Parathyroid adenoma (tissue), 2 donors: ENCODE results near the gene SLC5A2.

Experiments used
- H2AFZ ChIP-seq: fragments of 300-600 bp; sonication (generic); one replicate; pipeline ENCODE4 v1.7.0; 2017; ENCODE audit warnings: antibody characterized with exemption, mild to moderate bottlenecking
- H3K27ac ChIP-seq: fragments of 300-600 bp; sonication (generic); one replicate; pipeline ENCODE4 v1.7.0; 2017
- H3K27me3 ChIP-seq: fragments of 300-600 bp; sonication (generic); one replicate; pipeline ENCODE4 v1.7.0; 2017; ENCODE audit warnings: low read length; ENCODE audit not compliant: control insufficient read depth, insufficient read depth
- H3K36me3 ChIP-seq: fragments of 300-600 bp; sonication (generic); one replicate; pipeline ENCODE4 v1.7.0; 2017; ENCODE audit warnings: low read length; ENCODE audit not compliant: control insufficient read depth, insufficient read depth
- H3K4me1 ChIP-seq: fragments of 300-600 bp; sonication (generic); one replicate; pipeline ENCODE4 v1.7.0; 2017; ENCODE audit warnings: control low read depth
- H3K4me2 ChIP-seq: fragments of 300-600 bp; sonication (generic); one replicate; pipeline ENCODE4 v1.7.0; 2017; ENCODE audit warnings: low read length
- H3K4me3 ChIP-seq: fragments of 300-600 bp; sonication (generic); one replicate; pipeline ENCODE4 v1.7.0; 2017; ENCODE audit warnings: low read depth, low read length
- H3K79me2 ChIP-seq: fragments of 300-600 bp; sonication (generic); one replicate; pipeline ENCODE4 v1.7.0; 2017; ENCODE audit warnings: control low read depth
- H3K9ac ChIP-seq: fragments of 300-600 bp; sonication (generic); one replicate; pipeline ENCODE4 v1.7.0; 2017; ENCODE audit warnings: mild to moderate bottlenecking
- H3K9me3 ChIP-seq: fragments of 300-600 bp; sonication (generic); one replicate; pipeline ENCODE4 v1.7.0; 2017; ENCODE audit warnings: low read length; ENCODE audit not compliant: control insufficient read depth
- TF ChIP-seq, protein P1 (sequence below): fragments of 300-600 bp; sonication (generic); IDR thresholded peaks from one replicate; pipeline ENCODE4 v1.7.0; 2017; ENCODE audit warnings: antibody characterized with exemption, mild to moderate bottlenecking
- donor health status: primary hyperparathyroidism.

Gene SLC5A2

DNA sequence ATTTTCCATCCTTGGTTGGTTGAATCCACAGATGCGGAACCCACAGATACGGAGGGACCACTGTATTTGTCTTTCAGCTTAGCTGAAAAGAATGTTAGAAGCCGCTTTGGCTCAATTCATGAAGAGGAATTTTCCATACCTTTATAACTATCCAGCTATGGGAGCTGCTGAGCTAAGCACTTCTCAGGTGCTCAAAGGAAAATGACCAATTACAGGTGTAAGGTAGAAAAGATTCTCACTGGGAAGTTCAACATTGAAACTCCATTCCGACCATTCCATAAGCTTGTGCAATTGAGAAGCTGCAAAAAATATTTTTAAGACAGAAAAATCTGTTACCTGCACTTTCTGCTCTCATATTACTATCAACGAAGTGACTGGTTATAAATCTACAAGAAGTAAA lies 47.5 kb downstream of the SLC5A2 start:
- TF ChIP-seq, protein P1, sequence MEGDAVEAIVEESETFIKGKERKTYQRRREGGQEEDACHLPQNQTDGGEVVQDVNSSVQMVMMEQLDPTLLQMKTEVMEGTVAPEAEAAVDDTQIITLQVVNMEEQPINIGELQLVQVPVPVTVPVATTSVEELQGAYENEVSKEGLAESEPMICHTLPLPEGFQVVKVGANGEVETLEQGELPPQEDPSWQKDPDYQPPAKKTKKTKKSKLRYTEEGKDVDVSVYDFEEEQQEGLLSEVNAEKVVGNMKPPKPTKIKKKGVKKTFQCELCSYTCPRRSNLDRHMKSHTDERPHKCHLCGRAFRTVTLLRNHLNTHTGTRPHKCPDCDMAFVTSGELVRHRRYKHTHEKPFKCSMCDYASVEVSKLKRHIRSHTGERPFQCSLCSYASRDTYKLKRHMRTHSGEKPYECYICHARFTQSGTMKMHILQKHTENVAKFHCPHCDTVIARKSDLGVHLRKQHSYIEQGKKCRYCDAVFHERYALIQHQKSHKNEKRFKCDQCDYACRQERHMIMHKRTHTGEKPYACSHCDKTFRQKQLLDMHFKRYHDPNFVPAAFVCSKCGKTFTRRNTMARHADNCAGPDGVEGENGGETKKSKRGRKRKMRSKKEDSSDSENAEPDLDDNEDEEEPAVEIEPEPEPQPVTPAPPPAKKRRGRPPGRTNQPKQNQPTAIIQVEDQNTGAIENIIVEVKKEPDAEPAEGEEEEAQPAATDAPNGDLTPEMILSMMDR, result no peak
- no peaks in the 10 kb centered on the region for H3K79me2 ChIP-seq
- H3K9ac ChIP-seq, result no peak overlapping the region
- H3K9me3 ChIP-seq, result no peaks in the 10 kb centered on the region
- no peak overlapping the region for H3K27ac ChIP-seq
- H2AFZ ChIP-seq, result no peak overlapping the region
- no peak overlapping the region for H3K4me3 ChIP-seq
- no peaks in the 10 kb centered on the region for H3K4me1 ChIP-seq
- H3K4me2 ChIP-seq, result no peak overlapping the region
- H3K27me3 ChIP-seq, result no peaks in the 10 kb centered on the region
- H3K36me3 ChIP-seq, result no peaks in the 10 kb centered on the region

DNA sequence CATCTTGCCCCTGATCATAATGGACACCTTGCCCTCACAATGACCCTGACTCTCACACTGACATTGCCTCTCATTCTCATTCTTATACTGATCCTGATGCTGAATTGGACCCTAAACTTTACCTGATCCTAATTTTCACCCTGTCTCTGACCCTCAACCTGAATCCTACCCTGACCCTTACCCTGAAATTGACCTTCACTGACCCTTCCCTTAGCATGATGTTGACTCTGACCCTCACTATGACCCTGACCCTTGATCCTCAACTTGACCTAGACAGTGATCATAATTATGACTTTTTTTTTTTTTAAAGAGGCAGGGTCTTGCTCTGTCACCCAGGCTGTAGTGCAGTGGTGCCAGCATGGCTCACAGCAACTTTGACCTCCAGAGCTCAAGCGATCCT lies 48.2 kb downstream of the SLC5A2 start:
- Histone ChIP-seq H2AFZ (no peak overlapping the region), H3K27me3 (no peaks in the 10 kb centered on the region), H3K9me3 (no peaks in the 10 kb centered on the region), H3K4me2 (no peak overlapping the region), H3K36me3 (no peaks in the 10 kb centered on the region), H3K4me3 (no peak overlapping the region), H3K79me2 (no peaks in the 10 kb centered on the region), H3K4me1 (no peaks in the 10 kb centered on the region), H3K9ac (no peak overlapping the region), H3K27ac (no peak overlapping the region)
- TF ChIP-seq, protein P1, result no peak

DNA sequence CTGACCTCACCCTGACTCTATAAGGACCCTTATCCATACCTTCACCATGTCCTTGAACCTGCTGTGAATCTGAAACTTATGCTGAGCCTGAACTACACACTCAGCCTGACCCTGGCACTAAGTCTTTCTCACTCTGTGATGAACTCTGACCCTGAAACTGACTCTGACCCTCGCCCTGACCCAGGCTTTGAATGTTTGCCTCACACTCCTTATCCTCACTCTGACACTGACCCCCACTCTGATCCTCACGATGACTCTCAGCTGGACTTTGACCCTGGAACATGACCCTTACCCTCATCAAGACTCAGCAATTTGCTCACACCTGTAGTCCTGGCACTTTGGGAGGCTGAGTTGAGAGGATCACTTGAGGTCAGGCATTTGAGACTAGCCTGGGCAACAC lies 49.2 kb downstream of the SLC5A2 start:
- H3K36me3 ChIP-seq, result no peaks in the 10 kb centered on the region
- no peak overlapping the region for H3K4me3 ChIP-seq
- no peak overlapping the region for H3K9ac ChIP-seq
- H3K79me2 ChIP-seq, result no peaks in the 10 kb centered on the region
- no peaks in the 10 kb centered on the region for H3K9me3 ChIP-seq
- no peak overlapping the region for H3K4me2 ChIP-seq
- no peaks in the 10 kb centered on the region for H3K4me1 ChIP-seq
- TF ChIP-seq, protein P1, result no peak
- no peak overlapping the region for H3K27ac ChIP-seq
- H3K27me3 ChIP-seq, result no peaks in the 10 kb centered on the region
- no peak overlapping the region for H2AFZ ChIP-seq

DNA sequence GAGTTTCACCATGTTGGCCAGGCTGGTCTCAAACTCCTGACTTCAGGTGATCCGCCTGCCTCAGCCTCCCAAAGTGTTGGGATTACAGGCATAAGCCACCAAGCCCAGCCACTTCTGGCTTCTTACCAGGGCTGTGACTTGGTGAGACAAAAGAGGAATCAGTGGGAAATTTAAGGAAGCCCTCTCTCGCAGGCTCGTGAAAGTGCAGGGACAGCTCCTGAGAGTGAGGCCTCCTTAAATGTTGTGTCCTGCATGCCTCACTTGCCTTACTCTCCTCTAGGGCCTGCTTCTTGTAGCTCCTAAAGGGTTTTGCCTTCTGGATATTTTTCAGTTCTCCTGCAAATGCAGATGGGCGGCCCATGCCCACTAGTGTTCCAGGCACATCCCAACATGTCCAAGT lies 50.0 kb downstream of the SLC5A2 start:
- no peak overlapping the region for H2AFZ ChIP-seq
- H3K79me2 ChIP-seq, result no peaks in the 10 kb centered on the region
- H3K9me3 ChIP-seq, result no peaks in the 10 kb centered on the region
- H3K9ac ChIP-seq, result no peak overlapping the region
- no peak overlapping the region for H3K4me3 ChIP-seq
- H3K27me3 ChIP-seq, result no peaks in the 10 kb centered on the region
- no peaks in the 10 kb centered on the region for H3K4me1 ChIP-seq
- no peak overlapping the region for H3K27ac ChIP-seq
- TF ChIP-seq, protein P1, result no peak
- no peaks in the 10 kb centered on the region for H3K36me3 ChIP-seq
- H3K4me2 ChIP-seq, result no peak overlapping the region

DNA sequence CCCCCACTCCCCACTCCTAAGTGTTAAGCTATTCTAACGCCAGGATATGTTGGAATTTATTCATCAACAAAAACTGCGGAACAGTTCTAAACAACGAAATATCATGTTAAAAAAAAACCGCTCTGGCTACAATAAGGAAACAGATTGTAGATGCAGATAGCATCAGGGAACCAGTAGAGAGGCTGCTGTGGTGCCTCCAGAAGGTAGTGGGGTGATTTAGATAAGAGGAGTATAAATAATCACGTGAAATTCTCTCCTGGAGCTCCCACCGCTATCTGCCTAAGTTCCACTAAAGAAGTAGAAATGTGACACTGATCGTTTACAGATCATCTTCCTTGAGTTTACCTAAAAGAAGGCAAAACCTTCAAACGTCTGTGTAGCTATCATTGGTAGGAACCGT lies 52.8 kb downstream of the SLC5A2 start:
- Histone ChIP-seq H3K36me3 (no peaks in the 10 kb centered on the region), H3K79me2 (no peaks in the 10 kb centered on the region), H3K9me3 (no peaks in the 10 kb centered on the region), H3K4me1 (no peaks in the 10 kb centered on the region), H3K27ac (no peak overlapping the region), H3K4me2 (peak overlapping the region; percentile 56), H3K9ac (no peak overlapping the region), H3K4me3 (peak overlapping the region; percentile 22), H3K27me3 (no peaks in the 10 kb centered on the region), H2AFZ (no peak overlapping the region)
- TF ChIP-seq, protein P1, result no peak
